Mesenchymal stem cell (in vitro differentiated cells and primary cell): ENCODE data around the gene SDSL.
A peak's percentile ranks its signal among the peaks of the same experiment; 100 is the strongest.

Experiments used
- DNase-seq: peaks from one replicate; pipeline ENCODE4 v3.0.0-alpha.2; 2013
- H2AFZ ChIP-seq: one replicate; pipeline ENCODE4 v1.6.1; 2013; ENCODE audit warnings: low read depth, mild to moderate bottlenecking, control low read depth, inconsistent platforms, low read length, moderate library complexity
- H2AK5ac ChIP-seq: 2 replicates; pipeline ENCODE4 v1.6.1; 2013; ENCODE audit warnings: low read length, moderate library complexity, mild to moderate bottlenecking, inconsistent platforms; ENCODE audit not compliant: severe bottlenecking
- H2BK120ac ChIP-seq: one replicate; pipeline ENCODE4 v1.6.1; 2013; ENCODE audit warnings: low read depth, mild to moderate bottlenecking, inconsistent platforms, low read length, moderate library complexity
- H2BK12ac ChIP-seq, 2 experiments: one replicate each; pipeline ENCODE4 v1.6.1; 2013; ENCODE audit warnings: inconsistent platforms in 2 of 2, low read length in 2 of 2, mild to moderate bottlenecking in 2 of 2, moderate library complexity in 2 of 2, control low read depth in 1 of 2
- H2BK15ac ChIP-seq: one replicate; pipeline ENCODE4 v1.6.1; 2013; ENCODE audit warnings: mild to moderate bottlenecking, low read depth, inconsistent platforms; ENCODE audit not compliant: poor library complexity, severe bottlenecking
- H2BK5ac ChIP-seq: 2 replicates; pipeline ENCODE4 v1.6.1; 2013; ENCODE audit warnings: low read depth, mild to moderate bottlenecking, low read length, control low read depth, inconsistent platforms; ENCODE audit not compliant: poor library complexity, severe bottlenecking
- H3K14ac ChIP-seq, 2 experiments: one replicate each; pipeline ENCODE4 v1.6.1; 2013; ENCODE audit warnings: inconsistent platforms in 2 of 2, low read length in 2 of 2, control low read depth in 1 of 2, mild to moderate bottlenecking in 1 of 2, moderate library complexity in 1 of 2
- H3K18ac ChIP-seq, 2 experiments: one replicate each; pipeline ENCODE4 v1.6.1; 2013; ENCODE audit warnings: inconsistent platforms in 2 of 2, low read length in 2 of 2, control low read depth in 1 of 2, low read depth in 1 of 2, mild to moderate bottlenecking in 1 of 2
- H3K23ac ChIP-seq, 2 experiments: one replicate each; pipeline ENCODE4 v1.6.1; 2013; ENCODE audit warnings: inconsistent platforms in 2 of 2, low read length in 2 of 2, mild to moderate bottlenecking in 2 of 2, moderate library complexity in 2 of 2, control low read depth in 1 of 2
- H3K27ac ChIP-seq: 2 replicates; pipeline ENCODE4 v1.5.1; 2013; ENCODE audit warnings: mild to moderate bottlenecking, moderate library complexity, low read length, control low read depth, inconsistent platforms; ENCODE audit not compliant: poor library complexity, severe bottlenecking
- H3K27me3 ChIP-seq, 2 experiments: 2 replicates each; pipeline versions ENCODE4 v1.6.1 to v1.7.0; 2013; ENCODE audit warnings: low read length in 2 of 2, mild to moderate bottlenecking in 2 of 2, moderate library complexity in 2 of 2, control low read depth in 1 of 2, inconsistent platforms in 1 of 2; ENCODE audit not compliant: control insufficient read depth in 1 of 2, insufficient read depth in 1 of 2
- H3K36me3 ChIP-seq, 2 experiments: 2 replicates each; pipeline versions ENCODE4 v1.6.1 to v1.7.0; 2013; ENCODE audit warnings: low read length in 2 of 2, control low read depth in 1 of 2, inconsistent platforms in 1 of 2, low read depth in 1 of 2, mild to moderate bottlenecking in 1 of 2; ENCODE audit not compliant: insufficient read depth in 2 of 2, control insufficient read depth in 1 of 2
- H3K4ac ChIP-seq, 2 experiments: one replicate each; pipeline ENCODE4 v1.6.1; 2013; ENCODE audit warnings: inconsistent platforms in 2 of 2, low read length in 2 of 2, mild to moderate bottlenecking in 2 of 2, moderate library complexity in 2 of 2, control low read depth in 1 of 2, low read depth in 1 of 2
- H3K4me1 ChIP-seq: 2 replicates; pipeline ENCODE4 v1.6.1; 2013; ENCODE audit warnings: low read depth, low read length, control low read depth; ENCODE audit not compliant: control insufficient read depth, insufficient read depth
- H3K4me2 ChIP-seq: 2 replicates; pipeline ENCODE4 v1.6.1; 2013; ENCODE audit warnings: low read length, mild to moderate bottlenecking, inconsistent platforms; ENCODE audit not compliant: poor library complexity, severe bottlenecking
- H3K4me3 ChIP-seq, 2 experiments: 2 replicates each; pipeline versions ENCODE4 v1.5.1 to v1.7.0; 2013; ENCODE audit warnings: low read length in 2 of 2, mild to moderate bottlenecking in 2 of 2, control low read depth in 1 of 2, low read depth in 1 of 2; ENCODE audit not compliant: insufficient read depth in 1 of 2
- H3K79me1 ChIP-seq: replicated peaks from 2 replicates; pipeline ENCODE4 v1.6.1; 2013; ENCODE audit warnings: mild to moderate bottlenecking, control low read depth, low read length, inconsistent platforms; ENCODE audit not compliant: poor library complexity, severe bottlenecking
- H3K9ac ChIP-seq: 2 replicates; pipeline ENCODE4 v1.7.0; 2013; ENCODE audit warnings: mild to moderate bottlenecking, low read length, moderate library complexity
- H3K9me3 ChIP-seq: 2 replicates; pipeline ENCODE4 v1.7.0; 2013; ENCODE audit warnings: mild to moderate bottlenecking, low read length; ENCODE audit not compliant: control insufficient read depth
- H4K8ac ChIP-seq: one replicate; pipeline ENCODE4 v1.6.1; 2013; ENCODE audit warnings: inconsistent platforms, mild to moderate bottlenecking, low read length, moderate library complexity
- H4K91ac ChIP-seq: one replicate; pipeline ENCODE4 v1.6.1; 2013; ENCODE audit warnings: mild to moderate bottlenecking, low read length, inconsistent platforms
- WGBS: methylation state at CpG from one replicate; pipeline ENCODE4 v1.1.7; 2013; ENCODE audit warnings: mixed read lengths; 5-methylcytosine and 5-hydroxymethylcytosine counted together

Gene SDSL

DNA sequence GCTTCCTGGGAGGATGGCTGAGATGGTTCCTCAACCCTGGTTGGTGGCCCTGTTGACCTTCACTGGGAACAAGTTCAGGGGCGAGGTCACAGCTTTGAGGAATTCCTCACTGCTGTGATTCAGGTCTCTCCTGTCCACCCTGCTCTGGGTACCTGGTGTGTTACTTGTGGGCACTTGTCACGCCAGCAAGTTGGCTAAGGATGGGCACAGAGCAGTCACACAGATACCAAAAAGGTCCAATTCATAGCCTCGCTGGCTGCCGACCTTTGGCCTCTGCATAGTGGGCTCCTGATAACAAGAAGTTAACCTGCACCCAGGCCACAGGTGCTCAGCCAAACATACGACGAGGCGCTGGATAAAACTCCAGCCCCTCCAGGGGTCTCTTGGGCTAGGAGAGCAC is 29.7 kb upstream of the SDSL start:
- Histone ChIP-seq H2BK15ac (no peak overlapping the region), H3K27ac (no peak overlapping the region)

DNA sequence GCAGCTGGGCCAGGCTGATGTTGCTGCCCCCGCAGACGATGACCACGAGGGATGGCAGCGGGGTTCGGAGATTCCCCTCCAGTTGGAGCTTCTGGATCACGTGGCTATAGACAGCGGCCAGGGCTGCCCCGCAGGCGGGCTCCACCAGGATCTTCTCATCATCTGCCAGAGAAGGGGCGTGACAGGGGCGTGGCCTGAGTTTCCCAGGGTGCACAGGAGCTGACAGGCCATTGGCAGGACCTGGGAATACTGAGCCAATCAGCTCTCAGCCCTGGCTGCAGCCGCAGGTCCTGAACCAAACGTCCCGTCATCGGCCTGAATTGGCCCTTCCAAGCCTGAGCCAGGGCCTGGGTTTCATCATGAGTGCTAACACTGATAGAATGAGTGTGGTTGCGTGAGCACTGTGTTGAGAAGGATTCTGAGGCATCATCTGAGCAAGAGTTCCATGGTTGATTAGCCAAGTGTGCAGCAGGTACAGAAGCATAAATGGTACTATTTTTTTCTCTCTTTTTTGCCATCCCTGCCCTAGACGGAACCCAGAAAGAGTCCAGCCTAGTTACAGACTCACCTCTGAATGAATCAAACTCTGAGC is 29.1 kb upstream of the SDSL start:
- Histone ChIP-seq H3K79me1 (no peaks in the 10 kb centered on the region), H2BK5ac (no peak overlapping the region), H2BK12ac (no peak overlapping the region), H3K4me3 (no peak overlapping the region), H3K18ac (no peak overlapping the region), H3K14ac (no peak overlapping the region), H3K23ac (no peak overlapping the region), H3K9me3 (no peaks in the 10 kb centered on the region), H3K27me3 (peaks cover 7 to 12% of the 10 kb centered on the region in 2 experiments), H2AFZ (no peak overlapping the region), H3K27ac (no peak overlapping the region), H2BK15ac (no peak overlapping the region), H2BK120ac (no peak overlapping the region), H3K4ac (no peak overlapping the region), H4K8ac (no peak overlapping the region), H3K36me3 (peaks cover 23 to 37% of the 10 kb centered on the region in 2 experiments), H3K4me1 (no peaks in the 10 kb centered on the region), H3K9ac (no peak overlapping the region), H3K4me2 (no peak overlapping the region), H2AK5ac (no peak overlapping the region), H4K91ac (no peak overlapping the region)
- WGBS, result 42% methylated on average over 17 of the region's 17 CpGs
- DNase-seq, result peak; percentile 44

More for the DNA sequence above, 29.7 kb upstream of the SDSL start:
- Histone ChIP-seq H3K4me2 (no peak overlapping the region), H3K9me3 (no peaks in the 10 kb centered on the region), H2AK5ac (no peak overlapping the region), H3K36me3 (peaks cover 27 to 40% of the 10 kb centered on the region in 2 experiments), H3K9ac (no peak overlapping the region), H3K27me3 (peaks cover 4 to 8% of the 10 kb centered on the region in 2 experiments), H3K4me3 (no peak overlapping the region), H3K79me1 (no peaks in the 10 kb centered on the region), H2BK12ac (no peak overlapping the region), H2BK5ac (no peak overlapping the region), H3K23ac (no peak overlapping the region), H4K91ac (no peak overlapping the region), H3K4me1 (no peaks in the 10 kb centered on the region), H3K18ac (no peak overlapping the region), H3K14ac (no peak overlapping the region), H2AFZ (no peak overlapping the region), H3K4ac (no peak overlapping the region), H4K8ac (no peak overlapping the region), H2BK120ac (no peak overlapping the region)
- DNase-seq, result no peak
- WGBS, result 94% methylated on average over 7 of the region's 7 CpGs

GRCh38 chr12:113393749-113394148 is 28.4 kb upstream of the SDSL start:
- Histone ChIP-seq H2BK120ac (no peak overlapping the region), H3K27me3 (peaks cover 10 to 18% of the 10 kb centered on the region in 2 experiments), H3K36me3 (peaks cover 16 to 30% of the 10 kb centered on the region in 2 experiments), H3K18ac (no peak overlapping the region), H3K23ac (no peak overlapping the region), H3K4me3 (no peak overlapping the region), H3K4ac (no peak overlapping the region), H2BK12ac (no peak overlapping the region), H3K27ac (no peak overlapping the region), H2AK5ac (no peak overlapping the region), H2BK5ac (no peak overlapping the region), H3K9ac (no peak overlapping the region), H2AFZ (no peak overlapping the region), H4K8ac (no peak overlapping the region), H3K4me2 (no peak overlapping the region), H2BK15ac (no peak overlapping the region), H4K91ac (no peak overlapping the region), H3K4me1 (no peaks in the 10 kb centered on the region), H3K14ac (no peak overlapping the region), H3K9me3 (no peaks in the 10 kb centered on the region), H3K79me1 (no peaks in the 10 kb centered on the region)
- WGBS, result 86% methylated on average over 5 of the region's 5 CpGs
- no peak for DNase-seq

- Histone ChIP-seq H3K23ac (no peak overlapping the region), H2BK15ac (no peak overlapping the region), H3K36me3 (peaks cover 5 to 20% of the 10 kb centered on the region in 2 experiments)
Measured at GRCh38 chr12:113395119-113395518, 27.1 kb upstream of the SDSL start.

More at GRCh38 chr12:113395119-113395518, 27.1 kb upstream of the SDSL start:
- peaks cover 18 to 29% of the 10 kb centered on the region in 2 experiments for H3K27me3 ChIP-seq
- no peaks in the 10 kb centered on the region for H3K4me1 ChIP-seq
- DNase-seq, result no peak
- no peak overlapping the region for H3K27ac ChIP-seq
- no peak overlapping the region for H3K4me3 ChIP-seq
- H4K91ac ChIP-seq, result no peak overlapping the region
- no peaks in the 10 kb centered on the region for H3K9me3 ChIP-seq
- H3K79me1 ChIP-seq, result no peaks in the 10 kb centered on the region
- no peak overlapping the region for H3K4me2 ChIP-seq
- H3K9ac ChIP-seq, result no peak overlapping the region
- H2AFZ ChIP-seq, result no peak overlapping the region
- H3K4ac ChIP-seq, result no peak overlapping the region
- no peak overlapping the region for H2BK5ac ChIP-seq
- H2BK12ac ChIP-seq, result no peak overlapping the region
- 86% methylated on average over 5 of the region's 5 CpGs for WGBS
- no peak overlapping the region for H4K8ac ChIP-seq
- no peak overlapping the region for H3K18ac ChIP-seq
- H2AK5ac ChIP-seq, result no peak overlapping the region
- H3K14ac ChIP-seq, result no peak overlapping the region
- no peak overlapping the region for H2BK120ac ChIP-seq
